Measurements from ENCODE around the gene KCND1. TPM values are rescaled to one million over a fixed set of nuclear protein-coding genes. Genes with fewer than 3 reads are reported as not detected.

Gene KCND1
- total RNA-seq, 1 donor from 2014 or later, result 0.30 TPM

- TF ChIP-seq CTCF (IDR thresholded peaks at IDR 0.05; ENCODE audit: borderline replicate concordance), result no peak
Measured at GRCh38 chrX:48936429-48937053, 35.1 kb downstream of the KCND1 start.

GRCh38 chrX:48935301-48935670, 36.4 kb downstream of the KCND1 start:
- no peak for DNase-seq
- Histone ChIP-seq H3K36me3 (peaks cover 24% of the 10 kb centered on the region), H3K4me1 (peaks cover 27% of the 10 kb centered on the region), H3K27ac (replicated peaks) (no peak overlapping the region), H3K4me3 (no peak overlapping the region), H3K9me3 (replicated peaks) (no peaks in the 10 kb centered on the region), H3K27me3 (ENCODE audit: low read depth) (no peaks in the 10 kb centered on the region)
- no peak for TF ChIP-seq CTCF (IDR thresholded peaks at IDR 0.05; ENCODE audit: borderline replicate concordance)
- intact Hi-C loops (cut with micrococcal nuclease), result no loop called here

More at GRCh38 chrX:48936429-48937053, 35.1 kb downstream of the KCND1 start:
- H3K27me3 ChIP-seq (ENCODE audit: low read depth), result no peaks in the 10 kb centered on the region
- no peaks in the 10 kb centered on the region for H3K9me3 ChIP-seq (replicated peaks)
- intact Hi-C loops (cut with micrococcal nuclease), result no loop called here
- peaks cover 21% of the 10 kb centered on the region for H3K36me3 ChIP-seq
- peaks cover 39% of the 10 kb centered on the region for H3K4me1 ChIP-seq
- H3K27ac ChIP-seq (replicated peaks), result peak overlapping the region; percentile 33
- H3K4me3 ChIP-seq, result no peak overlapping the region
- no peak for DNase-seq

- peaks cover 29% of the 10 kb centered on the region for H3K36me3 ChIP-seq
- no peak overlapping the region for H3K27ac ChIP-seq (replicated peaks)
- TF ChIP-seq CTCF (IDR thresholded peaks at IDR 0.05; ENCODE audit: borderline replicate concordance), result no peak
Measured at GRCh38 chrX:48934581-48935300, 36.9 kb downstream of the KCND1 start.

GRCh38 chrX:48933757-48934156, 37.9 kb downstream of the KCND1 start:
- peaks cover 35% of the 10 kb centered on the region for H3K36me3 ChIP-seq
- peaks cover 14% of the 10 kb centered on the region for H3K4me1 ChIP-seq
- intact Hi-C loops (cut with micrococcal nuclease), result no loop called here
- no peaks in the 10 kb centered on the region for H3K9me3 ChIP-seq (replicated peaks)
- H3K4me3 ChIP-seq, result no peak overlapping the region
- no peak overlapping the region for H3K27ac ChIP-seq (replicated peaks)
- no peak for DNase-seq
- no peaks in the 10 kb centered on the region for H3K27me3 ChIP-seq (ENCODE audit: low read depth)
- TF ChIP-seq CTCF (IDR thresholded peaks at IDR 0.05; ENCODE audit: borderline replicate concordance), result no peak

More at GRCh38 chrX:48934581-48935300, 36.9 kb downstream of the KCND1 start:
- intact Hi-C loops (cut with micrococcal nuclease), result no loop called here
- no peak for DNase-seq
- Histone ChIP-seq H3K4me1 (peaks cover 22% of the 10 kb centered on the region), H3K27me3 (ENCODE audit: low read depth) (no peaks in the 10 kb centered on the region), H3K9me3 (replicated peaks) (no peaks in the 10 kb centered on the region), H3K4me3 (no peak overlapping the region)

GRCh38 chrX:48927736-48928382, 43.8 kb downstream of the KCND1 start:
- no peaks in the 10 kb centered on the region for H3K27me3 ChIP-seq (ENCODE audit: low read depth)
- no peaks in the 10 kb centered on the region for H3K9me3 ChIP-seq (replicated peaks)
- no peak for DNase-seq
- no peak overlapping the region for H3K4me3 ChIP-seq
- intact Hi-C loops (cut with micrococcal nuclease), result no loop called here
- no peak for TF ChIP-seq CTCF (IDR thresholded peaks at IDR 0.05; ENCODE audit: borderline replicate concordance)
- H3K4me1 ChIP-seq, result no peaks in the 10 kb centered on the region
- H3K36me3 ChIP-seq, result peaks cover 54% of the 10 kb centered on the region
- H3K27ac ChIP-seq (replicated peaks), result no peak overlapping the region
